Caki2 (cell line): ENCODE results near the gene KRTAP10-12. TPM values are rescaled to one million over a fixed set of nuclear protein-coding genes. Genes with fewer than 3 reads are reported as not detected.
"Not testable (repeated sequence)": the region's sequence is repeated elsewhere in the genome, so short reads cannot be mapped to it uniquely, and the experiment has no call there.

Experiments used
- DNase-seq: peaks from one replicate; pipeline ENCODE4 v3.0.0-alpha.2; 2015; ENCODE audit warnings: low read depth
- in situ Hi-C: cut with HindIII; loops from 2 replicates; pipeline ENCODE4 v1.10.0; 2016; ENCODE audit warnings: low sequenced_read_pairs, low pct_unique_long_range_greater_than_20kb, mixed read lengths
- total RNA-seq: library from RNA; depleted of rRNA; stranded (reverse); fragments of >200 nt; shearing (Covaris generic); gene quantifications from 2 replicates; pipeline ENCODE4 v1.2.3, GENCODE V29; 2014; ENCODE audit warnings: low replicate concordance; rRNA removed

Gene KRTAP10-12
- total RNA-seq: not detected in 2 replicates

- DNase-seq, in situ Hi-C loops: not testable (repeated sequence)
Measured at GRCh38 chr21:44697172-44697810, at the start of gene KRTAP10-12. TSS of gene KRTAP10-12 (plus strand) at chr21:44697172. CDS start at chr21:44697202, 30 bp downstream.

GRCh38 chr21:44647222-44647552, 49.8 kb upstream of the KRTAP10-12 start:
- in situ Hi-C loops: no loop called here
- DNase-seq: no peak

GRCh38 chr21:44648557-44649311, 48.2 kb upstream of the KRTAP10-12 start:
- in situ Hi-C loops: no loop called here
- DNase-seq: no peak

GRCh38 chr21:44649521-44650100, 47.4 kb upstream of the KRTAP10-12 start:
- DNase-seq: no peak
- in situ Hi-C loops: no loop called here

- no peak for DNase-seq
- in situ Hi-C loops: no loop called here
Measured at GRCh38 chr21:44650265-44650972, 46.6 kb upstream of the KRTAP10-12 start.

GRCh38 chr21:44650973-44651675, 45.8 kb upstream of the KRTAP10-12 start:
- in situ Hi-C loops: no loop called here

GRCh38 chr21:44653123-44653522, 43.8 kb upstream of the KRTAP10-12 start:
- DNase-seq: no peak
- in situ Hi-C loops: no loop called here

More at GRCh38 chr21:44650973-44651675, 45.8 kb upstream of the KRTAP10-12 start:
- no peak for DNase-seq

- in situ Hi-C loops: no loop called here
- DNase-seq: no peak
Measured at GRCh38 chr21:44653656-44654575, 43.1 kb upstream of the KRTAP10-12 start.

GRCh38 chr21:44654576-44655175, 42.3 kb upstream of the KRTAP10-12 start, which contains the start of gene KRTAP12-4:
TSS of gene KRTAP12-4 (minus strand) at chr21:44654659. CDS start at chr21:44654614, 45 bp downstream.
- in situ Hi-C loops: no loop called here

GRCh38 chr21:44656868-44657267, 40.1 kb upstream of the KRTAP10-12 start:
- in situ Hi-C loops: no loop called here
- no peak for DNase-seq

More at GRCh38 chr21:44654576-44655175, 42.3 kb upstream of the KRTAP10-12 start, which contains the start of gene KRTAP12-4:
- DNase-seq: no peak

GRCh38 chr21:44657635-44658540, 39.1 kb upstream of the KRTAP10-12 start, which contains the start of gene KRTAP12-3:
TSS of gene KRTAP12-3 (plus strand) at chr21:44657932. CDS start at chr21:44657980, 48 bp downstream.
- in situ Hi-C loops: no loop called here
- DNase-seq: no peak

GRCh38 chr21:44658541-44658910, 38.4 kb upstream of the KRTAP10-12 start:
- no peak for DNase-seq
- in situ Hi-C loops: no loop called here

GRCh38 chr21:44658913-44659595, 37.9 kb upstream of the KRTAP10-12 start:
- in situ Hi-C loops: no loop called here
- no peak for DNase-seq

GRCh38 chr21:44661567-44661966, 35.4 kb upstream of the KRTAP10-12 start:
- DNase-seq, in situ Hi-C loops: not testable (repeated sequence)

- DNase-seq: no peak
- in situ Hi-C loops: no loop called here
Measured at GRCh38 chr21:44664691-44665090, 32.3 kb upstream of the KRTAP10-12 start.
